Activated CD4-positive, CD25-positive, alpha-beta regulatory T cell treated with anti-CD3 and anti-CD28 coated beads, Interleukin-2, amount 50 U/mL, for 24 hours (primary cell): ENCODE results near the gene TRIM38.
A peak's percentile ranks its signal among the peaks of the same experiment; 100 is the strongest.
"Not testable (repeated sequence)": the region's sequence is repeated elsewhere in the genome, so short reads cannot be mapped to it uniquely, and the experiment has no call there.

ENCODE experiments used
- ATAC-seq, 2 donors: fragments of 150-1000 bp; cut with Tn5 transposase; one replicate each; pipeline ENCODE4 v1.10.0; 2021; ENCODE audit warnings: mild to moderate bottlenecking in 1 of 2, moderate library complexity in 1 of 2

The TRIM38 gene, protein sequence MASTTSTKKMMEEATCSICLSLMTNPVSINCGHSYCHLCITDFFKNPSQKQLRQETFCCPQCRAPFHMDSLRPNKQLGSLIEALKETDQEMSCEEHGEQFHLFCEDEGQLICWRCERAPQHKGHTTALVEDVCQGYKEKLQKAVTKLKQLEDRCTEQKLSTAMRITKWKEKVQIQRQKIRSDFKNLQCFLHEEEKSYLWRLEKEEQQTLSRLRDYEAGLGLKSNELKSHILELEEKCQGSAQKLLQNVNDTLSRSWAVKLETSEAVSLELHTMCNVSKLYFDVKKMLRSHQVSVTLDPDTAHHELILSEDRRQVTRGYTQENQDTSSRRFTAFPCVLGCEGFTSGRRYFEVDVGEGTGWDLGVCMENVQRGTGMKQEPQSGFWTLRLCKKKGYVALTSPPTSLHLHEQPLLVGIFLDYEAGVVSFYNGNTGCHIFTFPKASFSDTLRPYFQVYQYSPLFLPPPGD

DNA sequence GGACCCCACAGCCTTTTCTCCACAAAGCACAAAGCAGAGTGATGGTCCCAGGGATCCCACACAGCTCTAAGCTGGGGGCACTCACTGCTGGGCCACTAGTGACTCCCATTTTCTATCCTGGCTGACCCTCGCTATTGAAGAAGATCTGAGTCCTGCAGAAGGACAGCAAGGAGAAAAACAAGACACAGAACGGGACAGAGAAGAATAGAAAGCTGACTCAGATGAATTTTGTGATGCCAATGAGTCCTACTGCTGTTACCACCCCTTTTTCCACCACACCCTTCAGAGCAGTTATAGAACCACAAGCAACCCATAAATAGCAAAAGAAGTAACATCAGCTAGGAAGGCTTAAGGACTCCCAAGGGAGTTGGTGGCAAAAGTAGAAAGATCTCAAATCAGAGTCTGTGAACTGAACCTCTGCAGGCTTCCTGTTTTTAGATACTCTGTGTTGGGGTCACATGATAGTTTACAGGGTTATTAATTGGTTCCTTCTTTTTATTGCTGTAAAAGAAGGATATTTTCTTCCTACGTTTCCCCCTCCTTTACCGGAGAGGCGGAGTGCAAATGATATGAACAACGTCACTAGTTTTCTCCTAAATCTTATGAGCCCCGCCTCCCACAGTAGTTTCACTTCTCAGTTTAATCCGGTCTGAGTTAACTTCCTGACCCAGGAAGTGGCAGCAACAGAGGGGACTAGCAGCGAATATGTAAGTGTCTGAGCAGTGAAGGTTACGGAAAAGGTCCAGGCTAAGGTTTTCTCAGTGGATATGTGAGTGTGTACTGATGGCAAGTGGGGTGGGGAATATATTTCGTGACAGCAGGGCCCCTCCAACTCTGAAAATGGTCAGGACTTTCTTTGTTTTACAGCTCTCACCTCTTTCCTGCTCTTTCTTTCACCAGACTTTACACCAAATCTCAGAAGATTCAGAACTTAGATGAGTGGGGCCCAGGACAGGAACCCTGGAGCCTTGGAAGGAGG, at the start of gene TRIM38:
TRIM38 (plus strand) TSS at position 654 of the 979 bp plus-strand sequence. CDS start 3,721 bp downstream, outside the sequence.
- peak; percentile 82 to 86 for ATAC-seq

DNA sequence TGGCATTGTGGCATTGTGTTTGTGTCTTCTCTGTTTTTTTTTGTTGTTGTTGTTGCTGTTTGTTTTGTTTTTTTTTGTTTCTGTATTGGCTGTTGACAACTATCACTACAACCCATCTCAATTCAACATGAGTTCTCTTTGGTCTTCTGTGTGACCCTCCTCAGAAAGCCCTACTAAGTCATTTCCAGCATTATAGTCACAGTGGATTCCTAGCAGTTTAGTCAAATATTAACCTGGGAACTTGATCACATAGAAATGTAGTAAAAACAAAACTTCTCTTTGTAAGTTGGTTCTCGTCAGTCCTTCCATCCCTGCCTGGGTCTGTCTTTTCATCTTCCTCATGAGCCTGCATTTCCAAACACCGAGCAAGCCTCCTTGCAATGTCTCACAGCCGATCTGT, 48.9 kb upstream of the TRIM38 start:
- no peak for ATAC-seq

DNA sequence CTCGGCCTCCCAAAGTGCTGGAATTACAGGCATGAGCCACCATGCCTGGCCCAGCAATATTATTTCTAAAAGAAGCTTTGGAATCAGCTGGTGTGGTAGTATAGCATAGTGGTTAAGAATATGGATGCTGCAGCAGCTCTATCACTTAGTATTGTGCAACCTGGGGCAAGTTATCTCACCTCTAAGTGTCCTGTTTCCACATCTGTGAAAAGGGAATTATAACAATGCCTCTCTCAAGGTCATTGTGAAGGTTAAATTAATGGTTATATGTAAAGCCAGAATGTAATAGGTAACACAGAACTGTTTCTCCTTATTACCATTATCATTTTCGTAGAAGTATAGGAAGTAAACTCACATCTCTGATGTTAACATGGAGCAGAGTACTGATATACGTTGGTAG, 46.3 kb upstream of the TRIM38 start:
- no peak for ATAC-seq

DNA sequence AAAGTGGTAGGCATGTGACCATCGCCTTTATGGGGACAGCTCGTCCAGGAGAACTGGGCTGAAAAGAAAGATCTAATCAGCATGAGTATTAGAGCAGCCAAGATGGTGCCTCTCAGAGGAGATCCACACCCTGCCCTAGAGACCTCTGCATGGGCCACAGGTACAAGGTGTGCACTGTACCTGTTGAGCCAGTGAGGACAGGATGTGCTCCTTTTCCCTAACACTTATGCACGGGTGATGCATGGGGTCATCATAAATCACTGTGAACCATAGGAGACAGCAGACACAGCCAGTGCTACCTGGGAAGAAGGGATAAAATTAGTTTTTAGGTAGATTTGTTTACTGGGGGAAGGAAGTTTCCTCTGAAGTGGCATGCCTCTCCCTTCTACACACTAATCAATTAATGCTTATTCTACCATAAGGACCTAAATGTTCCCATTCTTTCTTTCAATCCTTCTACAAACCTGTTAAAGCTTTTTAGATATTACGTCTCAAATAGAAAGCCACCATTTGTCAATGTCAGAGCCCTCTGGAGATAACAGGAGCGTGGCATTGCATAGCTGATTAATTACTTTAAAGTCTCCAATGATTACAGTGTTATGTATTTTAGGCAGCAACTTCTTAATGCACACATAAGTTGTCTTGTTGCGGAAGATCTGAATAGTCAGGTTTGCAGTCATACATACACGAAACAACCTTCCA, 45.7 kb upstream of the TRIM38 start:
- ATAC-seq, result no peak

DNA sequence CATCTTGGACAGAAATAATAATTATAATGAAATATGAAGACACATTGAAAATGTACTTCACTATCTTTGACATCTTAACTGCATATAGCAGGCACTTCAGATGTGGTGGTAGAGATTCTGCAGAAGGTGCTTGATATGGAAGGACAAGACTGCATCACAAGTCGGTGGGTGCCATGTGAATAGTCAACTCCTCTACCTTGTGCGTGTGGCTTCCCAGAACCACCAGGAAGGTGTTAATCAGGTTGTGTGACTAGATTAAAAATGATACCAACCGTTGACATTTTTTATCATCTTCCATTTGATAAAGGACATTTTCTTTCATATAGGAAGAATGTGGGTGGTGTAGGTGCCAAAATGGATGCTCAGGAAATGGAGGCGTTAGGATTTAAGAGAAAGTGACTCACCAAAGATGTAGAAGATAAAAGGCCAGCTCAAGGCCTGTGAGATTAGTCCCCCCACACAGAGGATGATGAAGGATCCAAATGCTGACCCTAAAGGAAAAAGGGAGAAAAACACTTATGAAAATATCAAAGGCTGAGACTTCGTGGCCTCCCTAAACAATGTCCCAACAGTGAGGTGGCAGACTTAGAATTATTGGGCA, 44.4 kb upstream of the TRIM38 start:
- no peak for ATAC-seq

DNA sequence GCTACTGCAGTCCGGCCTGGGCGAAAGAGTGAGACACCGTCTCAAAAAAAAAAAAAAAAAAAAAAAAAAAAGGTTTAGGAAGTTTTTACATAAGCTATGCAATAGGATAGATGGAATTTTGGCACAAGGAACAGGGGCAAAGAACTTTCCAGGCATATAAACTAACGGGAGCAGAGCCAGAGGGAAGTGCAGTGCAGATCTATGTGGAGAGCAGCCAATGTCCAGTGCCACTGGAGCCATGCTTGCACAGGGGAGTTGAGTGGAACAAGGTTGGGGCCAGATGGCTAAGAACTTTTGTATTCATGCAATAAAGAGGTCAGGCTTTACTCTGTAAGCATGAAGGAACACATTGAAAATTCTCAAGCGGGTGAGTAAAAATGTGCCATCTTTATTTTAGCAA, 42.9 kb upstream of the TRIM38 start:
- no peak for ATAC-seq

DNA sequence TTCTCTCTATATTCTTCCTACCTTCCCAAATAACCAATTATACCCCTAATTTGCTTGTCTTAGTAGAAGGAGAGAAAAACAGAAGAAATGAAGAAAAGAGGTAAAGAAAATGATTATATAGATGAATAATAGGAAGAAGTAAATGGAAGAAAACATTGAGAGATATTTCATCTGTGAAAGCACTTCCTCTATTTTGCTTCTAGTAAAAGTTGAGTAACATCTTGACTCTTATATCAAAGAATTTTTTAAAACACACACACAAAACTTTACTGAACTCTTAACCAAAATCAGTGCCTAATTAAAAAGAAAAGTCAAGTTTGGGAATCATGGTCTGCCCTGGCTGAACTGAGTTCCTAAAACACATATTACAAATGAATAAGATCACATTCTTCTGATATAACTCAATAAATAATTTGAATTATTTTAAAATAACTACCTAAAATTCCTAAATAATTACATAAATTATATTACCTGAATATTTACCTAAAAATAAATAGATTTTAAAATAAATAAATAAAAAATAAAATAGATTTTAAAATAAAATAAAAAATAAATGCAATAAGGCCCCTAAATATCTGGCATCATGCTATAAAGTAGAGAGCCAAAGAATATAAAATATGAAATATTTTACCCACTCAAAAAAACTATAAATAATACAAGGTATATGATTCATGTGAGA, 40.9 kb upstream of the TRIM38 start:
- no peak for ATAC-seq

DNA sequence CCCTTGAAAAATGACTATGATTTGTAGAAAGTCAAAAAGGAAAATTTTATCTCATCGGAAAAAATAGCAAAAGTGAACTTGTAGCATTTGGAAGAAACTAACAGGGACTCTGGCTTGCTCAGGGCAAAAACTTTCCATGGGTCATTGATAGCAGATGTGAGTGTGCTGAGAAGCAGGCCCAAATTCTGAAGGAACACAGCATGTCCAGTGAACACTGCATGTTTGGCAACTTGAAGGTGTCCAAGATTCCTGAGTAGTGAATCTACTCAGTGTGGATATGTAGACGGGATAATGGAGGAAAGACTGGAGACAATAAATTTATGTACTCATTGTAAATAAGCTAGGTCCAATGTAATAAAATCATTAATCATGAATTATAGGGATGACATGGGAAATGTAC, 40.3 kb upstream of the TRIM38 start:
- no peak for ATAC-seq

DNA sequence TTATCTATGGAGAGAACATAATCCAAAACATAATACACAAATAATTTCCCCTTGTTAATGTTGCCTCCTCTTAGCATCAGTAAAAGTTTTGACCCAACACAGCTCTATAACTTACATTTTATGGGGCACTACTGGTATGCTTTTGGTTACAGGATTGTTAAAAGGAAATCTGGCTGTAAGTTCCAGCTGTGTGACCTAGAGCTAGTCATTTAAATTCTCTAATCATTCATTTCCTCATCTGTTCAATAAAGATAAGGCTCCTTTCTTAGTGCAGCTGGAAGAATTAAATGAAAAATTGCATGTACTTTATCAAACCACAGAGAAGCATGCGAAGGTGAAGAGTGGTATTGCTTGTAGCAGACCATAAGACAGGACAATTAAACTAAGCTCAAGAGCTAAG, 36.7 kb upstream of the TRIM38 start:
- no peak for ATAC-seq

DNA sequence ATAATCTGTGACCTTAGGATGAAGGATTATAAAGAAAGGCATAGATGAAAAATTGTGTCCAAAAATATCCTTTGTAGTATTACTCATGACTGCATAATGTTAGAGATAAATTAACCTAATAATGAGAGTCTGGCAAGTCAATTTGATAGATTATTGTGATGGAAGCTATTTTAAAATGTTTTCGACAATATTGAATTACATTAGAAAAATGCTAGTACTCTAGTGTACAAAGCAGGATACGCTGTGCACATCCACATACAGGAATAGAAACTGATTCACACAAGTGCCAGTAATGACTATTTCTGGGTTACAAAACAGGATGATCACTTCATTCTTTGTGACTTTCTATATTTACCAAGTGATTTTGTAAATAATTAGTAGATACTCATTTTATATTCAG, 35.4 kb upstream of the TRIM38 start:
- ATAC-seq, result no peak

DNA sequence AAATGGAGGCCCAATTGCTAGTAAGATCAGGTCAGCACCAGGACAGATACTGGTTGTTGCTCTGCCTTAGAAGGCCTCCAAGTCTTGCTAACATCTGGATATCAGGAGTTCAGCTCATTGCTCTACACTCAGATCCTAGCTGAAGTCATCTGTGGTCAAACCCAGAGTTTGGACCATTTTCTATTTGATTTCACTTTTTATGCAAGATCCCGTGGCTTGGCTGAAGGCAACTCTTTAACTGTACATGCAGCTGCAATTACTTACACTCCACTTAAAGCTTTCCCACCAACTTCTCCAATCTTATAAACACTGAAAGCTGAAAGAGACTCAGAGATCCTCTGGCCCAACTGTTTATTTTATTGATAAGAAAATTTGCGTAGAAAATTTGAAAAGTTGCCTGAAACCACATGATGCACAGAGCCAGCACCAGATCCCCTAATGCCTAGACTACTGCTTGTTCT, 34.8 kb upstream of the TRIM38 start:
- ATAC-seq, result no peak

DNA sequence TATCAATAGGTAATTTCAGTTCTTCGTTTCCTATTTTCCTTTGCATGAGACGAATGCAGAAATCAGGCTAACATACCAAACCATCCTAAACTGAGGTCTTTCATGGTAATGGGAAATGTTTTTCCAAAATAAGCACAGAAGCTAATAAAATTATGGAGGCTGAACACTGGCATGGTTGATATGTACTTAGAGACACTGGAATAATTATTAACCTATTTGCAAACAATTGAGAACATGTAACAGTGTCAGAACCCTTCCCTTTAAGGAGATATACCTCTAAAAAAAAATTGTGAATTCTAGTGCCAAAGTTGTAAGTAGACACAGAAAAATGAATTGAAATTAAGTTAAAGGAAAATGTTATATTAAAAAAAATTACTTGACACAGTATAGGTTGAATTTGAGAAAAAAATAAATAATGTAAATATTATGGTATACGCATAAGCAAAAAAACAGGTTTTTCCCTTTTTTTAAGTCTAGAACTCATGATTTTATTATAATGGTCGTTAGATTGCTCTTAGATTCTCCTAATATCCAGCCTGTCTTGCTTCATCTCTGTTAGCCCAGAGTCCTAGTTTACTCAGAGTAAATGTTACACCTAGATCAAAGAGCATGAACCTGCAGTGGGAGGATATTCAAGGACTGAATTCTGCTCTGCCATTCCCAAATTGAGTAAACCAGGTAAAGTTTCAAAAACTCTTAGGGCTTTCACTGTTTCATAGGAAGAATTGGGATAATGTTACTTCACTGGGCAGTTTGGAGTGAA, 33.9 kb upstream of the TRIM38 start:
- ATAC-seq, result no peak

DNA sequence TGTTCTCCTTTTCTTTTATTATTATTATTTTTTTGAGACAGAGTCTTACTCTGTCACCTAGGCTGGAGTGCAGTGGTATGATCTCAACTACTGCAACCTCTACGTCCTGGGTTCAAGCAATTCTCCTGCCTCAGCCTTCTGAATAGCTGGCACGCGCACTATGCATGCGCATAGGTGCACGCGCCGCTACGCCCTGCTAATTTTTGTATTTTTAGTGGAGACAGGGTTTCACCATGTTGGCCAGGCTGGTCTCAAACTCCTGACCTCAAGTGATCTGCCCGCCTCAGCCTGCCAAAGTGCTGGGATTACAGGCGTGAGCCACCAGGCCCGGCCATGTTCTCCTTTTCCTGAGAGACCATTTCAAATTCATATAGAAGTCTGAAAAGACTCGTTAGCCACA, 32.8 kb upstream of the TRIM38 start:
- ATAC-seq, result not testable (repeated sequence)

DNA sequence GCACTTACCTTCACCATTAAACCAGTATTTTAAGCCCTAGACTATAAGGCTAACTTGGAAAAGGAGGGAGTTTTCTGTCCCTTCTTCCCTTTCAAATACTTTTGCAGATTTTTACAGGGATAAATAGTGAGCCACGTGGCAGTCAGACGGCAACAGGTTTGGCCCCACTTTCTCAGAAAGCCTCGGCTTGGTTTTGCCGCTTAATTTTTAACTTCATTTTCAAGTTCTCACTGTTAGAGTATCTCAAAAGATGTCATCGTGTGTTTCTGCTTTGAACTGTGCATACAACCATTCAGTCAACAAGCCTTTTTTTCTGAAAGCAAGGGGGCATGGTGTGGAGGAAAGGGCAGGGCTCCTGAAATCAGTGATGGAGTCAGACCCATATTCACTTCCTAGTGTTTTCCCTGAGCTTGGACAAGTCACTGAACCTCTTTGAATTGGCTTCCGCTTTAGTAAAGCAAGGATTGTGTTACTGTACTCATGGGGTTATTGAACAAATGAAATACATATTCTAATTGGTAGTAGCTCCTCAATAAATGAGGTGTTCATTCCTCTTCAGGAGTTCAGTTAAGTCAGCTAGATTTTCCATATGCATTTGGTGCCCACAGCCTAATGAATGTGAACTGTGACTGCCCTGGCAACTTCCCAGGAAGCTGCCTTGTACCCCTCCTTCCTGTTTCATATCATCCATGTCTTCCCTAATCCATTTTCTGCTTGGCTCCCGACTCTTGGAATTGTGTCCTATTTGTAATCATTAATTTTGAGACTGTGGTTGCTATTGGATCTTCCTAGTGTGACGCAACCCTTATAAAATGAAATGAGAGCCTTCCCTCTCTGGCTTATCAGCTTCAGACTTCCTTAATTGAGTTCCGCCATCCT, 31.8 kb upstream of the TRIM38 start, which contains the start of gene SLC17A2:
SLC17A2 (minus strand) TSS at position 160 of the 879 bp plus-strand sequence. CDS start 4,895 bp downstream, outside the sequence.
- ATAC-seq, result no peak

DNA sequence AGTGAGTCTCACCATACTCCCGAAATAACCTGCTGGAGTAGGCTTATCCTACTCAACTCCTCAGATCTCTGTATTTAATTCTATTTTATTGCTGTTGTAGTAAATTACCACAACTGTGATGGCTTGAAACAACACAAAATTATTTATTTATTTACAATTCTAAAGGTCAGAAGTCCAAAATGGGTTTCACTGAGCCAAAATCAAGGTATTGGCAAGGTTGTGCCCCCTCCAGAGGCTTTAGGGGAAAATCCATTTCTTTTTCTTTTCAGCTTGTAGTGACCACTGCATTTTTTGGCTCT, 31.2 kb upstream of the TRIM38 start:
- no peak for ATAC-seq

DNA sequence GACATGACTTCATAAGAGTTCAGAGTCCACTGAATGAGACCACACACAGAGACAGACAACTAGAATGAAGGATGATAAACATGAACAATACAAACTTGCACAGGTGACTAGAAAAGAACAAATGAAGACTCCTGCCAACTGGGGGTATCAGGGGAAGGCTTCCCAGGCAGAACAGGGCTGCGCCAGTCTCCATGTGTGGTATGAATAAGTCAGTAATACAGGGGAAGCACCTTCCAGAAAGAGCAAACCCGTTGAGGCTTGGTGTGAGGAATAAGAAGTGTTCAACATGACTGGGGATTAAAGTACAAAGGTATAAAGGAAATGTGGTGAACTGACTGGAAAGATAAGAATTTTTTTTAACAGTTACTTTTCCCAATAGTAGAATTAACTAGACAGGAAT, 28.4 kb upstream of the TRIM38 start:
- no peak for ATAC-seq

DNA sequence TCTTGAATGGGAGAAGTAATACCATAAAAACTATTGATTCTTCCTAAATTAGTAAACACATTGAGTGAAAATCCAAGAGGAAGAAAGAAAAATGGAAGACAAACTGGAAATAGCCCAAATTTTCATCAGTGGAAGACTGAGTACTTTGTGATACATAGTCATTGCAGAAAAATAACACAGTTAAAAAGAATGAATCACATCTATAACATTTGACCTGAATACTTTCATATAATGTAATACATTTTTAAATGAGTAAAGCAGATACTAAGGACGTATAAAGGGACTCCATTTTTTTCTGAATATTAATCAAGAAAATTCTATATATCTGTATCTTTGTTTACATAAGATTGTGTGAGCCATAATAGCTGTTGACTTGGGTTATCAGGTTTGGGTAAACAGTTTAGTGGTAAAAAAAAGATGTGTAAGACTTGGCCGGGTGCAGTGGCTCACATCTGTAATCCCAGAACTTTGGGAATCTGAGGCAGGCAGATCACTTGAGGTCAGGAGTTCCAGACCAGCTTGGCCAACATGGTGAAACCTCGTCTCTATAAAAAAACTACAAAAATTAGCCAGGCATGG, 27.8 kb upstream of the TRIM38 start:
- peak in 1 of 2 donors; percentile 5 for ATAC-seq

DNA sequence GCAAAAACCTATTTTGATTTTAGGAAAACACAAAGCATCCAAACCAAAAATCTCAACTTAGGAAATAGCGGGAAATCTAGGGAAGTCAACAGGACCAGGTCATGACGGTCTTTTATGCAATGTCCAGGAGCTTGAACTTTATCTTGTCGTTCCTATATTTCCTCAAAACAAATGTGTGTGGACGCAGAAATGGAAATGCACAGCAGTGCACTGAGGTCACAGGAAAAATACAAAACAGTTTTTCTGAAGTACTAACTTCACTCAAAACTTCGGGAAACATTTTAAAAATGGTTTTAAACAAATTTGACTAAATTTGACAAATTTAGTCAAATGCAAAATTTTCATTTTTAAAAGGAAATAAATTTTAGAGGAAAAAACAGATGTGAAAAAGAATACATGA, 26.6 kb upstream of the TRIM38 start:
- ATAC-seq, result no peak

DNA sequence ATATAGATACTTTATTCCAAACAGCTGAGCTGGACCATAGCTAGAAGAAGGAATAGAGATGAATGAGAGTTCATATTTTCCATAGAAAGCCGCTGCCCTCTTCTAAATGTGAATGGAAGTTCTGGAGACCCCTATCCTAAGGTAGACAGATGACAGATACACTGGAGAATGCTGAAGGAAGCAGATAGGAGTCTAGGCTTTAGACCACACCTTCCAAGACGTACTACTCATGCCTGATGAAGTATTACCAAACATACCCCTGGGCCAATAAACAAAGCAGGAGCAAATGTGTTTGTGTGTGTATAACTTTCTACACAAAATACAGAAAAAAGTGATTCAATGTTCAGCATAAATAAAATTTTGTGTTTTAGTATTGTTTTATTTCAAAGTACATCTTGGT, 23.0 kb upstream of the TRIM38 start:
- ATAC-seq, result no peak
